Measurements from ENCODE around the gene THOP1.

DNA sequence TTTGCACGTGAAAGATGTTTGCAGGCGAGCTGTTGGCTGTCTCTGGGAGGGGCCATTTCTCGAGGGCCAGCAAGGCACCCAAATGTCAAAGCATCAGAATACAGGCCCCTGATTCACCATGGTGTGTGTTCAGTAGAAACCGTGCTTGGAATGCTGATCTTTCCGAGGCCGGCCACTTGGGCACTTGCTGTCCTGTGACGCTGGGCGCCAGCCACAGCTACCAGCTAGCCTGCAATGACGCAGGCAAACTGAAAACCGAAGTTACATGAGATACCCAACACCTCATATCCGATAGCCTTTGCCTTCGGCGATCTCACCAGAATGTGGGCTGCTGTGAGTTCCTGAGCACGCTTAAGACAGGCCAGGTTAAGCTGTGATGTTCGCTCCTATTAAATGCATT, 12.0 kb downstream of the THOP1 start:
- TF ChIP-seq, protein P1, sequence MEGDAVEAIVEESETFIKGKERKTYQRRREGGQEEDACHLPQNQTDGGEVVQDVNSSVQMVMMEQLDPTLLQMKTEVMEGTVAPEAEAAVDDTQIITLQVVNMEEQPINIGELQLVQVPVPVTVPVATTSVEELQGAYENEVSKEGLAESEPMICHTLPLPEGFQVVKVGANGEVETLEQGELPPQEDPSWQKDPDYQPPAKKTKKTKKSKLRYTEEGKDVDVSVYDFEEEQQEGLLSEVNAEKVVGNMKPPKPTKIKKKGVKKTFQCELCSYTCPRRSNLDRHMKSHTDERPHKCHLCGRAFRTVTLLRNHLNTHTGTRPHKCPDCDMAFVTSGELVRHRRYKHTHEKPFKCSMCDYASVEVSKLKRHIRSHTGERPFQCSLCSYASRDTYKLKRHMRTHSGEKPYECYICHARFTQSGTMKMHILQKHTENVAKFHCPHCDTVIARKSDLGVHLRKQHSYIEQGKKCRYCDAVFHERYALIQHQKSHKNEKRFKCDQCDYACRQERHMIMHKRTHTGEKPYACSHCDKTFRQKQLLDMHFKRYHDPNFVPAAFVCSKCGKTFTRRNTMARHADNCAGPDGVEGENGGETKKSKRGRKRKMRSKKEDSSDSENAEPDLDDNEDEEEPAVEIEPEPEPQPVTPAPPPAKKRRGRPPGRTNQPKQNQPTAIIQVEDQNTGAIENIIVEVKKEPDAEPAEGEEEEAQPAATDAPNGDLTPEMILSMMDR (IDR thresholded peaks at IDR 0.05) = no peak
- TF ChIP-seq POLR2A (IDR thresholded peaks at IDR 0.05; ENCODE audit: low read length) (no peak), SREBF2 (IDR thresholded peaks at IDR 0.05) (no peak)
- TF ChIP-seq, protein P2, sequence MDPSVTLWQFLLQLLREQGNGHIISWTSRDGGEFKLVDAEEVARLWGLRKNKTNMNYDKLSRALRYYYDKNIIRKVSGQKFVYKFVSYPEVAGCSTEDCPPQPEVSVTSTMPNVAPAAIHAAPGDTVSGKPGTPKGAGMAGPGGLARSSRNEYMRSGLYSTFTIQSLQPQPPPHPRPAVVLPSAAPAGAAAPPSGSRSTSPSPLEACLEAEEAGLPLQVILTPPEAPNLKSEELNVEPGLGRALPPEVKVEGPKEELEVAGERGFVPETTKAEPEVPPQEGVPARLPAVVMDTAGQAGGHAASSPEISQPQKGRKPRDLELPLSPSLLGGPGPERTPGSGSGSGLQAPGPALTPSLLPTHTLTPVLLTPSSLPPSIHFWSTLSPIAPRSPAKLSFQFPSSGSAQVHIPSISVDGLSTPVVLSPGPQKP (IDR thresholded peaks at IDR 0.05; ENCODE audit: low read depth, low read length) = no peak

Data from A549 (cell line).